ENCODE data around the gene ADM.

DNA sequence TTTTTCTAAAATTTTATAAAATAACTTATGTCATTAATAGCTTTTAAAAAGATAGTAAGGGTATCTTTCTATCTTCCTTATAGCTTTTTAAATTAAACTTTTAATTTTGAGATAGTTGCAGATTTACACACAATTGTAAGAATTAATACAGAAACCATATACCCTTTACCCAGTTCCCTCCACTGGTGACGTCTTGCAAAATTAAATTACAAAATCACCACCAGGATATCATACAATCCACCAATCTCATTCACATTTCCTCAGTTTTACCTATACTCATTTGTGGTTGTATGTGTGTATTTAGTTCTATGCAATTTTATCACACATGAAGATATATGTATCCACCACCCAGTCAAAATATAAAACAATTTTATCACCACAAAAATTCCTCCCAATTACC lies 20.9 kb upstream of the ADM start:
- TF ChIP-seq ZNF274 (IDR thresholded peaks at IDR 0.05; ENCODE audit: low read depth, low read length) (no peak), YY1 (IDR thresholded peaks at IDR 0.05; ENCODE audit: insufficient read depth, insufficient read length) (no peak), SUZ12 (IDR thresholded peaks at IDR 0.05; ENCODE audit: extremely low read depth, insufficient read depth, insufficient read length) (no peak)
